GM21576 (cell line): ENCODE results near the gene VWA3A.

ENCODE experiments used
- ATAC-seq: cut with Tn5 transposase; IDR thresholded peaks from one replicate; pipeline ENCODE4 v1.9.1; 2021; ENCODE audit warnings: mild to moderate bottlenecking, moderate library complexity; ENCODE audit not compliant: unreplicated experiment

The VWA3A gene

GRCh38 chr16:22177968-22178930 is 85.9 kb downstream of the VWA3A start:
- ATAC-seq, result no peak

DNA sequence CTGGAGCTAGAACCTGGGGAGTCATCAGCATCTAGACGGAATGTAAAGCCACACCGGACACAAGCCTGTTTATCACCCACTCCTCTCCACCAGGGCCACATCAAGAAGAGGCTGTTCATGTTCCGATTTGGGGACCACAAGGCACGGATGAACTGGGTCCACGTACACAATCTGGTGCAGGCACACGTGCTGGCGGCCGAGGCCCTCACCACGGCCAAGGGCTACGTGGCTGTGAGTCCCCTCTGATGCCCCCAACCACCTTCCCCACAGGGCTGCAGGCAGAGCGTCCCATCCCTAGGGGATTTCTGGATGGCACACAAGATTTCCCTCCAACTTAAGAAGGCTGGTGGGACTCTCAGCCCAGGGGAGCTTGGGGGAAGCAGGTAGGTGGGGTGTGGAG is 89.1 kb downstream of the VWA3A start:
- ATAC-seq, result no peak

- no peak for ATAC-seq
Measured at GRCh38 chr16:22181843-22182242, 89.5 kb downstream of the VWA3A start.

DNA sequence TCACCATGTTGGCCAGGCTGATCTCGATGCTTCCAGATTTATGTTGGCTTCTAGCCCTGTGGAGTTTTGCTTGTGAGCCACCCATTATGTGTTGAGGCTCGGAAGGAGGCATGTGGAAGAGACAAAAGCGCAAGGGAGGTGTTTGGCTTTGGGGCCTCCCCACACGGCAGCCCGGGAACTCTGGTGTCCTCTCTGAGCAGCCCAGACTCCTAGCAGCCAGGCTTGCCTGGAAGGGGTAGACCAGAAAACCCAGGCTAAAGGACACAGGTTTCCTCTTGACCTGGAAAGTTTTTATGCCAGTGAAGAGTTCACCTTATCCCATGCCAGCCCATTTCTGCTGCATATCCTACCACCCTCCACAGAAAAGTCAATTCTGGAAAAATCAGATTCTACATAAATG is 91.0 kb downstream of the VWA3A start:
- ATAC-seq, result no peak

GRCh38 chr16:22183901-22184614 is 91.7 kb downstream of the VWA3A start:
- no peak for ATAC-seq

DNA sequence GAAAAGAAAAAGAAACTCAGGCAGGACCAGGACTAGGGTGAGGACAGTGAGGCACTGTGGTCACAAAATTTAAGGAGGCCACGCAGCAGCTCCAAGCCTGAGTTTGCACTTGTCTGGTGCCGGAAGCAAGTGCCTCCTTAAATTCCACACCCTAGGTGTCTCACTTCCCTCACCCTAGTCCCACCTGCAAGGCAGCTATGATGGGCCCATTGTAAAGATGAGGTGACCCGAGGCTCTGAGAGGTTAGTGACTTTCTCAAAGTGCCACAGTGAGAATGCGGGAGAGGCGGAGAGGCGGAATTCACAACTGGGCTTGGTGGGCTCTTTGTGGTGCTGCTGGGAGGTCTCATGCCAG is 92.3 kb downstream of the VWA3A start:
- no peak for ATAC-seq

DNA sequence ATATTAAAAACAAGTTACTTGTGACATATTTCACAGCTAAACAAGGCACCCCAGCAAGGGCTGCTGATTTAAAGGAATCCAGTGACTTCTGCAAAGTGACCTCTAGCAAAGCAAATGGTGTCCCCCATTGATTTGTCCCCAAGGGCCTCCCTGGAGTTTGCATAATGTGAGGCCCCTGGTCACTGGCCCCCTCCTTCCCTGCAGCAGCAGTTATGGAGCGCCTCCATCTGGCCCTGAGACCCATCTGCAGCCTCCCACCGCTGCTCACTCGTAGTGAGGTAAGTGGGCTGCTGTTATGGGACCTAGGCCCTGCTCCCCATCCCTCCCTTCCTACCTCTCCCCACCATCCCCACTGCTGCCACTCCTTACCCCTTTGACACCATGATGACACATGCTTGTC is 94.2 kb downstream of the VWA3A start:
- ATAC-seq, result no peak

DNA sequence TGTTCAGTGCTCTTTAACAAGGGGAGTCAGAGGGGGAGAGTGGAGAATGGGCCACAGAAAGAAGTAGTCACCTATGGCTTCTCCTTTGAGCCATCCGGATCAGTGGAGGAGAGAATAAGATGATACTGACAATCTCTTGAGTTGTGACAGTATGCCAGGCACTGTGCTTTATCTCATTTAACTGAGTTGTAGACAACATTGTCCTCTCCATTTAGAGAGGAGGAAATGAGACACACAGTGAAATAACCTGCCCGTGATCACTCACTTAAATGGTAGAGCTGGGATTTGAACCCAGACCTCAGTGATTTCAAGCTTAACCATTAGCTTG is 95.9 kb downstream of the VWA3A start:
- ATAC-seq, result no peak

DNA sequence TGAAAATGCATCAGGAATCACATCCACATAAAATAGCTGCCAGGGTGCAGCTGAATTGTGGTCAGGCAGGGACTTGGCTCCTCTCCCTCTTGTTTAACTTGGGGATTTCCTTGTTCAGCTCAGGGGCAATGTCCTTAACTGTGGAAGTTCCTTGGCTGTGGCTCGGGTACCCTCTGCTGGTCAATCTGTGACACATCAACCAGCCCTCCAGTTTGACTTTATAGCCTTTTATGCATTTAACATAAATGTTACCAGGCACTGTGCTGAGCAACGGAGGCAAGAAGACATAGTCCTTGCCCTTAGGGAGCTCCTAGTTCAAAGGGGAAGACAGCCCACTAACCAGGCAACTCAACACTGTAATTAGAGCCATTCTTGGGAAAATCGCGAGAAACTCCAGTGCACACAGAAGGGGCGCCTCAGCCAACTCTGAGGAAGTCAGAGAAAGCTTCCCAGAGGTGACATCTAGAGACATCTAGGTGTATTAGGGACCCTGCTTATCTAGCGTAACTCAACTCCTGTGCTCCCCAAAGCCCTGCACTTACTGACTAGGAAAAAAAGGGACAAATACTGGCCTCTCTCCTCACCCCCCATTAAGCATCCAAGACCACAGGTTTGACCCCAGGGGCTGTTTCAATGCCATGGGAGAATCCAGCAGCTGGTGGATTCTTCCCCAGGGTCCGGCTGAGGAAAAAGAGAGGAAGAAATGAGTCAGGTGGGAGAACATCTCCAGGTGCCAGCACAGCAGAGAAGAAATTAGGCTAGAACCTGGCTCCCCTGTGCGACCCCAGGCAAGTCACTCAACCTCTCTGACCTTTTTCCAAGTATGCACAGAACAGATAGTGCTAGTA is 96.5 kb downstream of the VWA3A start:
- ATAC-seq, result no peak

GRCh38 chr16:22189473-22190080 is 97.2 kb downstream of the VWA3A start:
- ATAC-seq, result no peak

DNA sequence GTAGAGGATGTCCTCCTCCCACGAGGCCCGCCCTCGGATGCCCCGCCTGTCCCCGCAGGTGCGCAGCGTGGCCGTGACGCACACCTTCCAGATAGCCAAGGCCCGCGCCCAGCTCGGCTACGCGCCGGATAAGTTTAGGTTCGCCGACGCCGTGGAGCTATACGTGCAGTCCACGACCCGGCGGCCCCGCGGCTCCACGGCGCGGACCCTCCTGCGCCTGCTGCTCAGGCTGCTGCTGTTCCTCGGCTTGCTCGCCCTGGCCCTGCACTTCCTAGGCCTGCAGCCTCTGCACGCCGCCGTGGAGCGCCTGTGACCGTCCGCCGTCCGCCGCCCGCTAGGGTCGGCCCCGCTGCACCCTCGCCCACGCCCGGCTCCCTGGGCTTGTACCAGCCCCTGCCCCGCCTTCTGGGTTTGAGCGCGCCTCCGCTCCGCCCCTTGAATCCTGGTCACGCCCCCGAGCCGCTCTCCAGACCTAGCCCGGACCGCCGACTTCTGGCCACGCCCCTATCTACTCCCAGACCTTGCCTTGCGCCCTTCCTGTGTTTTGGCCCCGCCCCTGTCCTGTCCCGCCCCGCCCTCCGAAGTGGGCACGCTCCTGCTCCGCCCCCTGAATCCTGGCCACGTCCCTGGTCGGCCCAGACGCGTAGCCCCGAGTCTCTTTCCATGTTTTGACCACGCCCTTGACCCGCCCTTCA is 97.9 kb downstream of the VWA3A start:
- peak; percentile 60 for ATAC-seq

- ATAC-seq, result peak; percentile 39
Measured at GRCh38 chr16:22190776-22191531, 98.6 kb downstream of the VWA3A start.

DNA sequence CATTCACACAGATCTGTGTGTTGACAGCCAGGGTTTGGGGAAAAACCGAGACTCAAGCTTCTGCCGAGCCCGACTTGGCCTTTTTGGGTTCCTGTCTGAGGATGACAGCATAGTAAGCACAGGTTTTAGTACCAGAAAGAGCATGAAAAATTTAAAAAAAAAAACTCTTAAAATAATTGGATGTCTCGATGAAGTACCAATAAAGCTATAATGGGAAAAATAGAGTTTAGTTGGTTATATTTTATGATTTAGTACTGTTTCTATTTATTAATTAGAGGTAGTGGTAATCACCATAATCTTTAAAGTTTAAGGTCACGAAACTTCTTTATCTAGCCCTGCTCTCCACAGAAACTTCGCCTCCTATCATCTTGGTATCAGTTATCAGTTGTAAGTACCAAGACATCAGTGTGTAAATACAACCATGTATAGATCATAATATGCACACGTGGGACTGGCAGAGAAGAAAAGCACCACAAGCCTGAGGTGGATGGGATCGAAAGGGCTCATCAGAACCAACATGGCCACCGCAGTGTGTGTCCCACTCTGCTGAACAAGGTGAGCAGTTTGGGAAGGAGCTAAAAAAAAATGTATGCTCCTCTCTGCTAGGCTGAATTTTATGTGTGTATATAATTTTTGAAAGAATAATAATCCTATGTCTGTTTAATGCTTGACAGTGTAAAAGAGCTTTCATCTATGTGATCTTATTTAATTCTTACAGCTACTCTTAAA is 99.4 kb downstream of the VWA3A start:
- ATAC-seq, result no peak

- ATAC-seq, result no peak
Measured at GRCh38 chr16:22192261-22193062, 100.1 kb downstream of the VWA3A start.

- no peak for ATAC-seq
Measured at GRCh38 chr16:22193063-22193411, 100.7 kb downstream of the VWA3A start.

- ATAC-seq, result no peak
Measured at GRCh38 chr16:22194707-22195444, 102.5 kb downstream of the VWA3A start.

DNA sequence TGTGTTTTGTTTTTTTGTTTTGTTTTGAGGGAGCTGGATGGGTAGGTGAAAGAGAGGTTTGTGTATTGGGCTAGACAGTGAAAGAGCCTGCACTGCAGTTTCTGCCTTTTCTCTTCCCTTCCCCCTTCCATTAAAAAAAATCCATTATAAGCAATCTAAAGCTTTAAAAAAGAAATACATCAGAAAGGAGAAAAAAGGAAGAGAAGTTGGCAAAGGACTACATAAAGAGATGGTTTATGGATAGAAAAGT is 103.0 kb downstream of the VWA3A start:
- no peak for ATAC-seq
